ENCODE measurements around the gene NPIPA7.
"Not testable (repeated sequence)": the region's sequence is repeated elsewhere in the genome, so short reads cannot be mapped to it uniquely, and the experiment has no call there.

DNA sequence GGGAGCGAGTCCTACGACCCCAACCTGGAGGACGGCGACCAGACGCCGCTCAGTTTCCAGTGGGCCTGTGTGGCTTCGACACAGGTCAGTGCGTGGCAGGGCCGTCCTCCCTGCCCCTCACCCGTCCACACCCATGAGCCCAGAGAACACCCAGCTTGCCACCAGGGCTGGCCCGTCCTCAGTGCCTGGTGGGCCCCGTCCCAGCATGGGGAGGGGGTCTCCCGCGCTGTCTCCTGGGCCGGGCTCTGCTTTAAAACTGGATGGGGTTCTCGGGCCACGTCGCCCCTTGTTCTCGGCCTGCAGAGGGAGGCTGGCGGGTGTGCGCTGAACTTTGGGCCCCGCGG, 11.7 kb upstream of the NPIPA7 start:
- TF ChIP-seq, protein P1, sequence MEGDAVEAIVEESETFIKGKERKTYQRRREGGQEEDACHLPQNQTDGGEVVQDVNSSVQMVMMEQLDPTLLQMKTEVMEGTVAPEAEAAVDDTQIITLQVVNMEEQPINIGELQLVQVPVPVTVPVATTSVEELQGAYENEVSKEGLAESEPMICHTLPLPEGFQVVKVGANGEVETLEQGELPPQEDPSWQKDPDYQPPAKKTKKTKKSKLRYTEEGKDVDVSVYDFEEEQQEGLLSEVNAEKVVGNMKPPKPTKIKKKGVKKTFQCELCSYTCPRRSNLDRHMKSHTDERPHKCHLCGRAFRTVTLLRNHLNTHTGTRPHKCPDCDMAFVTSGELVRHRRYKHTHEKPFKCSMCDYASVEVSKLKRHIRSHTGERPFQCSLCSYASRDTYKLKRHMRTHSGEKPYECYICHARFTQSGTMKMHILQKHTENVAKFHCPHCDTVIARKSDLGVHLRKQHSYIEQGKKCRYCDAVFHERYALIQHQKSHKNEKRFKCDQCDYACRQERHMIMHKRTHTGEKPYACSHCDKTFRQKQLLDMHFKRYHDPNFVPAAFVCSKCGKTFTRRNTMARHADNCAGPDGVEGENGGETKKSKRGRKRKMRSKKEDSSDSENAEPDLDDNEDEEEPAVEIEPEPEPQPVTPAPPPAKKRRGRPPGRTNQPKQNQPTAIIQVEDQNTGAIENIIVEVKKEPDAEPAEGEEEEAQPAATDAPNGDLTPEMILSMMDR (conservative IDR thresholded peaks at IDR 0.05 in 1 of 2, IDR thresholded peaks at IDR 0.05 in 1 of 2; ENCODE audit: extremely low read depth in 1 of 2, insufficient read depth in 1 of 2, low read depth in 1 of 2, low read length in 2 of 2), result not testable (repeated sequence)
- not testable (repeated sequence) for TF ChIP-seq EZH2 (IDR thresholded peaks at IDR 0.05; ENCODE audit: borderline replicate concordance, low read length)

All from mammary epithelial cell (primary cell).